HG03103 (cell line): ENCODE measurements around the gene FXYD2.
"Not testable (repeated sequence)": the region's sequence is repeated elsewhere in the genome, so short reads cannot be mapped to it uniquely, and the experiment has no call there.

ENCODE experiments used
- ATAC-seq: cut with Tn5 transposase; IDR thresholded peaks from one replicate; pipeline ENCODE4 v1.9.1; 2021; ENCODE audit warnings: low read depth; ENCODE audit not compliant: unreplicated experiment

FXYD2 gene

DNA sequence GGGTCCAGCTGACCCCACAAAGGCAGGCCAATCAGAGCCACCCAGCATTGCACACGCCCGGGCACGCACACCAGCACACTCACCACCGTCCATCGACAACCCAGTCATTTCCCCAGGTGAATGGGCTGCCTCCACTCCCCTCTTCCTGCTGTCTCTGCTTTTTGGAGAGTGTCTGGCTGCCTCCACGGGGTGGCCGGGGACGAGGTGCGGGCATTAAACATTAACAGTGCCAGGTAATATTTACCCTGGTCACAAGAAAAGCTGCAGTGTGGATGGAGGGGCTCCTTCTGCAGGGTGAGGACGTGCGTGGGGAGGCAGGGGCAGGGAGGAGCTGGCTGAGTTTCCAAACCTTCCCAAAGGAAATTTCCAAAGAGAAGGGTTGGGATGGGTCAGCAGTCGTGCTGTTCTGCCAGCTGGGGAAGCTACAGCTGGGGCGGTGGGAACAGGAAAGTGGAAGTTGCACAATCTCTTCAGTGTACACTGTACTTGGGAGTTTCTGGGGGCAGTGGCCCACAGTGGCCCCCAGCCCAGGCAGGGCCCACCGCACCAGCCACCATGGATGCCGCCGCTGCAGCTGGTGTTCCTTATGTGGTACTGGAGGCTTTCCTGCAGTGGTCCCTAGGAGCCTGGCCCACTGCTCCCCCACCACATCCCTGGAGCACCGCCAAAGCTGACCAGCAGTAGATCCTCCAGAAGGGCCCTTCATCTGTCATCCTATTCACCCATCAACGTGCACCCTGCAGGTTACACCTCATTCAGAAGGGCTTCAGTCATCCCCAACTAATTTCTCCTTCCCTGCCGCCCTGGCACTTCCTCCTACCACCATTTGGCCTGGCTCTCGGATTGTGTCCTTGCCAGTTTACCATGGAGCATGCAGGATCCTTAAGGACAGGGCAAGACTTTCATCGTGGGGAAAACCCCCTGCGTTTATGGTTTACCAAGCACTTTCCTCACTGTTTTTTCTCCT lies at the start of gene FXYD2:
Gene FXYD2, minus strand, starts transcription at position 174 of the 967 bp plus-strand sequence. Its CDS starts 66 bp downstream, at position 108.
- no peak for ATAC-seq

GRCh38 chr11:117873828-117874125 lies 49.2 kb upstream of the FXYD2 start:
- ATAC-seq: no peak

GRCh38 chr11:117872975-117873827 lies 48.7 kb upstream of the FXYD2 start:
- no peak for ATAC-seq

GRCh38 chr11:117872420-117872961 lies 47.9 kb upstream of the FXYD2 start:
- ATAC-seq: no peak

DNA sequence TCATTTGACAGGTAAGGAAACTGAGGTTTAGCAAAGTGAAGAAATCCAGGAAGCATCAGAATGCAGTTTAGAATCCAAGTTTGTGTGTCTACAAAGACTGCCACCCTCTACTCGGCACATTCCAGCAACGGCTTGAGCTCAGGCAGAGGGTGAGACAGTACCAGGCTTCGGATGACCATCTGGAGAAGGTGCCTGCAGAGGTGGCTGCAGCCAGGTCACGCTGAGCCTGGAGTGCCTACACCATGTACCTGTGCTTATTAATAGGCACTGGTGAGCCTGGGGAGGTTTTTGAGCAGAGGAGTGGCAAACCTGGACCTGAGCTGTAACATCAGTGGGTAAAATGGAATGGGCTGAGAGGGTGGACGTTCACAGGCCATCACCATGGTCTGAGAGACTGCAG lies 47.2 kb upstream of the FXYD2 start:
- ATAC-seq: no peak

GRCh38 chr11:117871160-117871559 lies 46.6 kb upstream of the FXYD2 start:
- ATAC-seq: no peak

- ATAC-seq: no peak
Measured at GRCh38 chr11:117870103-117870952, 45.8 kb upstream of the FXYD2 start.

GRCh38 chr11:117869604-117870003 lies 45.1 kb upstream of the FXYD2 start:
- no peak for ATAC-seq

DNA sequence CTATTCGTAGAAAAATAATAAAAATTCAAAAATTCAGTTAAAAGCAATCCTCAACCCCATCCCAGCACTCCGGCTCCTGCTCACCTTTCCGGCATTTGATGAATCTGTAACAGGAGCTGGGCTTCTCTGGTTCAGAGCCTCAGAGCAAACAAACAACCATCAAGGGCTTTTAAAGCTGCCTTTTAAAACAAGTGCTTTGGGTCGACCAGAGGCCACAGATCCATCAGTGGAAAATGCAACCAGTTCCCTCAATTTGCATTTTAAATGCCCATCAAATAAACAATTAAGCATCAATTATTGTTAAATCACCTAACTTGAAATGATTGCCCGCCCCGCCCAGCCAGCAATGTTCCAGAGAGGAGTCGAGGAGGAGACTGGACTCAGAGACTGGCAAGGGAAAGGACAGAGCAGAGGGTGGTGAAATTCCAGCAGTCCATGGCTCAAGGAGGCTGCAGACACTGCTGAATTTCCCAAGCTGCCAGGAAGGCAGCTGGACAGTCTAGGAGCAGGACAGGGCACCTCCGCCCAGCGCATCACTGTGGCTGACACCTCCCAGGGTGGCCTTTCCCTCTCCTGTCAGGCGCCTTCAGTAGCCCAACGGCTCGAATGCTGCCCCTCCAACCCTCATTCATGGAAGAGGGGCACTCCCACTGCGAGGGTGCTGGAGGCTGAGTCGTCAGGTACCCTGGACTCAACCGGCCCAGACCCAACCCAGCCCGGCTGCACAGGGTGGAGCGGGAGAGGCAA lies 44.4 kb upstream of the FXYD2 start:
- ATAC-seq: no peak

DNA sequence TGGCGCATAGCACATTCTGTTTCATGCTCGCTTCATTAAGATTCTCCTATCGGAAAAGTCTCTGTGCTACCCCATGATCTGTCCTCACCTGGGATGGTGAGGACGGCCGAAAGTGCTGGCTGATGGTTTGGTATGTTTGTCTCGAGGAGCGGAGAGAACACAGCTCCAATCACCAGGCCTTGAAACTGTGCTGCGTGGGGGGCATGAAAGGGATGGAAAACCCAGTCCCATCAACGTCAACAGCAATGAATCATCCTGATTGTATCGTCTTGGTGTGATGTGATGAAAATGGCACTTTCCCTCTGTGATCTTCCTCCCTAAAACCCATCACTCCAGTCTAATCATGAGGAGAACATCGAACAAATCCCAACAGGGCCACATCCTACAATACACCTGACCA lies 43.5 kb upstream of the FXYD2 start:
- ATAC-seq: no peak

GRCh38 chr11:117866526-117866925 lies 42.0 kb upstream of the FXYD2 start:
- no peak for ATAC-seq

- not testable (repeated sequence) for ATAC-seq
Measured at GRCh38 chr11:117865546-117865945, 41.0 kb upstream of the FXYD2 start.

DNA sequence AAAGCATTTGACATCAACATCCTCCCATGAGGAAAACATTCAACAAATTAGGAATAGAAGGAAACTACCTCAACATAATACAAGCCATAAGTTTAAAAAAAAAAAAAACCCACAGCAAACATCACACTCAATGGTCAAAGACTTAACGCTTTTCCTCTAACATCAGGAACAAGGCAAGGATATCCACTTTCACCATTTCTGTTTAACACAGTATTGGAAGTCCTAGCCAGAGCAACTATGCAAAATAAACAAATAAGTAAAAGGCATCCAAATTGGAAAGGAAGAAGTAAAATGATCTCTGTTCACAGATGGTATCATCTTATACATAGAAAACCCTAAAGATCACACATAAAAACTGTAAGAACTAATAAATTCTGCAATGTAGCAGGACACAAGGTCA lies 38.8 kb upstream of the FXYD2 start:
- no peak for ATAC-seq

DNA sequence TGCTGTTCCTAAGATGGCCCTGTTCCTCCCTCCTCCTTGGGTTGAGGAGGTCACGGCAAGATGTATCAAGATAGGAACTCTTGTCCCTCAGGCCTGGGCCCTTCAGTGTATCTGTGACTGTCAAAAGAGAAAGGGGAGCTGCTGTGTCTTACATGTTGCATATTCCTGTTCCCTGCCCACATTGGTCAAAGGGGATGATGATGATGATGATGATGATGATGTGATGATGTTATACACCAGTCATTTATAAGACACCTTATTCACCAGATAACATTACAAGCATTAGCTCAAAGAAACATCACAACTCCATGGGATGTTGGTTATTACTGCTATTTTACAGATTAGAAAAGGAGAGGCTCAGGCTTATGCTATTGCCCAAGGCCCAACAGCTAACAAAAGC lies 38.2 kb upstream of the FXYD2 start:
- no peak for ATAC-seq

GRCh38 chr11:117862019-117862725 lies 37.6 kb upstream of the FXYD2 start:
- no peak for ATAC-seq

DNA sequence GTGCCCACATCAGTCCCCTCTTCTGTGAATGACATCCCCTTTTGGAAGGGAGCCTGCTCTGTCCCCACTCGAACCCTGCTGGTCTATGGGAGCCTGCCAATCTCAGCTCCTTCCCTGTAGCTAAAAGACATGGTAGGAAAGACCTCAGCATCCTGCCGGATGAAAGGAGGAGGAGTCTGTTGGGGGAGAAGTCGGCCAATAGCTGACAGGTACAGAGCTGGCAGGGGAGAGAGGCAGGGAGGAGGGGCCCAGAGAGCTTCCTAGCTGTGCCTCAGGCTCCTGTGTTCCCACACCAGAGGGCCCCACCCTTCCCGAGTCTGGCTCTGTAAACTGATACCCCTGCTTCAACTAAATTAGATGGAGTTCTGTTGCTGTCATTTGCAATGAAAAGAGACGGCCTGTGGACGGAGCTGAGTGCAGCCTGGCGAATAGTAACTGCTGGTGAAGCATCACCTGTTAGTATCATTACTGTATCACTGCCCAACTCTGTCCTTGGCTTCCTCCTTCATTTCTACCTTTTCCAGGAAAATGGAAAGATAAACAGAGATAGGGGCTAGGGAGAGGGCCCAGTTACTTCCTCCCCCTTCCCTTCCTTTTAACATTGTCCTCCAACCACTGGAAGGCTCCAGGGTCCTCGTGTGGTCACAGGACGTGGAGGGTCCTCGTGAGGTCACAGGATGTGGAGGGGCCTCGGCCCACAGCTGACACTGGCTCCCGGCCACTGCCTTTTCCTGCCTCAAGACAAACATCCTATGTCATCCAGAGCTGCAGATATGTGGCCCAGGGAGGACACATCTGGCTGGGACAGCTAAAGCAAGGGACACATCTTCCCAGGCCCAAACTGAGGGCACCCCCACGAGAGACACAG lies 36.8 kb upstream of the FXYD2 start:
- ATAC-seq: no peak

DNA sequence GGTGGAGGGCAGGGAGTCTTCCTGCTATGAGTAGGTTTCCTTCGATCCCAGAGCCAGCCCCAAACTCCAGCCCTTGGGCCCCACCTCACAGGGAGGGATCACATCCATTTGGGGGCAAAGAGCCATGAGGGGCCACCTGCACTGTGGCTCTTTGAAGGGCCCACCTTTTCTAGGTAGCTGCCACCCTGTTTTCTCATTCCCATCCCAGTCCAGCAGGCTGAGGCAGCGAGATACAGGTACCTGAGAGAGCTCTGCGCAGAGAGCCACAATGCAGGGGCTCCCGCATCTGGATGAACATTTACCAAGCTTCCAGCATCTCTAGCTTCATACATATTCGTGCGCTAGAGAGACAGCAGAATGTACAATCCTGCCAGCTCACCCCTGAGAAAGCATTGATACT lies 35.6 kb upstream of the FXYD2 start:
- no peak for ATAC-seq

GRCh38 chr11:117859488-117860112 lies 35.1 kb upstream of the FXYD2 start:
- no peak for ATAC-seq
